Measurements from ENCODE around the gene GPR45. TPM values are rescaled to one million over a fixed set of nuclear protein-coding genes. Genes with fewer than 3 reads are reported as not detected.

The GPR45 gene
- polyA plus RNA-seq (ENCODE audit: low read depth in 6 of 6), result not detected

- DNase-seq (no peak), ATAC-seq (ENCODE audit: low read depth in 2 of 2) (no peak)
- H3K36me3 Mint-ChIP-seq, result no peaks in the 10 kb centered on the region
- peaks cover 11 to 25% (median 16%) of the 10 kb centered on the region in 3 donors for H3K4me1 Mint-ChIP-seq
- H3K4me3 Mint-ChIP-seq, result peak within 1 kb of the TSS in 1 of 8 donors; percentile 47
- H3K27ac Mint-ChIP-seq, result no peak within 1 kb of the TSS
- H3K9me3 Mint-ChIP-seq, result no peaks in the 10 kb centered on the region
- peaks cover 0 to 4% (median 0%) of the 10 kb centered on the region in 3 donors for H3K27me3 Mint-ChIP-seq
These were observed at the start of gene GPR45 for GRCh38 chr2:105241443-105241842. Gene GPR45, plus strand, starts transcription at chr2:105241743. Its CDS starts 116 bp downstream, at chr2:105241859.

GRCh38 chr2:105194022-105194675 is 47.4 kb upstream of the GPR45 start:
- no peaks in the 10 kb centered on the region for H3K4me1 Mint-ChIP-seq
- ATAC-seq (ENCODE audit: low read depth in 2 of 2) (no peak), DNase-seq (no peak)
- H3K27me3 Mint-ChIP-seq, result peaks cover 21 to 42% (median 24%) of the 10 kb centered on the region in 3 donors
- no peak overlapping the region for H3K27ac Mint-ChIP-seq
- peaks cover 14 to 15% of the 10 kb centered on the region in 2 donors for H3K36me3 Mint-ChIP-seq
- H3K4me3 Mint-ChIP-seq, result no peak overlapping the region
- peaks cover 6 to 41% (median 21%) of the 10 kb centered on the region in 7 donors for H3K9me3 Mint-ChIP-seq

- no peak for DNase-seq
- no peak overlapping the region for H3K27ac Mint-ChIP-seq
- H3K36me3 Mint-ChIP-seq, result peaks cover 6 to 8% of the 10 kb centered on the region in 2 donors
- H3K4me1 Mint-ChIP-seq, result no peaks in the 10 kb centered on the region
- ATAC-seq (ENCODE audit: low read depth in 2 of 2), result no peak
- H3K4me3 Mint-ChIP-seq, result no peak overlapping the region
- peaks cover 26 to 36% (median 32%) of the 10 kb centered on the region in 3 donors for H3K27me3 Mint-ChIP-seq
- peaks cover 5 to 33% (median 16%) of the 10 kb centered on the region in 7 donors for H3K9me3 Mint-ChIP-seq
These were observed 44.9 kb upstream of the GPR45 start for GRCh38 chr2:105196651-105197050.

GRCh38 chr2:105215586-105216192 is 25.9 kb upstream of the GPR45 start:
- Mint-ChIP-seq H3K4me3 (no peak overlapping the region), H3K36me3 (no peaks in the 10 kb centered on the region), H3K4me1 (no peaks in the 10 kb centered on the region), H3K9me3 (peaks cover 0 to 2% (median 0%) of the 10 kb centered on the region in 7 donors), H3K27me3 (peaks cover 0 to 9% (median 7%) of the 10 kb centered on the region in 3 donors), H3K27ac (no peak overlapping the region)
- no peak for ATAC-seq (ENCODE audit: low read depth in 2 of 2)
- no peak for DNase-seq

GRCh38 chr2:105220604-105221003 is 20.9 kb upstream of the GPR45 start:
- ATAC-seq (ENCODE audit: low read depth in 2 of 2) (no peak), DNase-seq (no peak)
- no peaks in the 10 kb centered on the region for H3K4me1 Mint-ChIP-seq
- H3K27me3 Mint-ChIP-seq, result peaks cover 15 to 34% (median 29%) of the 10 kb centered on the region in 3 donors
- no peaks in the 10 kb centered on the region for H3K36me3 Mint-ChIP-seq
- H3K4me3 Mint-ChIP-seq, result no peak overlapping the region
- H3K27ac Mint-ChIP-seq, result no peak overlapping the region
- H3K9me3 Mint-ChIP-seq, result peaks cover 0 to 3% (median 0%) of the 10 kb centered on the region in 7 donors

- ATAC-seq (ENCODE audit: low read depth in 2 of 2) (no peak), DNase-seq (no peak)
- Mint-ChIP-seq H3K4me1 (no peaks in the 10 kb centered on the region), H3K9me3 (peaks cover 0 to 3% (median 0%) of the 10 kb centered on the region in 7 donors), H3K27ac (peak overlapping the region in 1 of 6 donors; percentile 33), H3K36me3 (no peaks in the 10 kb centered on the region), H3K27me3 (peaks cover 33 to 42% (median 41%) of the 10 kb centered on the region in 3 donors), H3K4me3 (no peak overlapping the region)
These were observed 17.1 kb upstream of the GPR45 start for GRCh38 chr2:105224444-105224843.

- no peak for ATAC-seq (ENCODE audit: low read depth in 2 of 2)
These were observed 10.3 kb upstream of the GPR45 start for GRCh38 chr2:105231232-105231619.

GRCh38 chr2:105235388-105236059 is 6.0 kb upstream of the GPR45 start:
- peak; percentile 70 to 76 for ATAC-seq (ENCODE audit: low read depth in 2 of 2)
- peak overlapping the region in 1 of 8 donors; percentile 26 for H3K4me3 Mint-ChIP-seq

More at GRCh38 chr2:105231232-105231619, 10.3 kb upstream of the GPR45 start:
- H3K27me3 Mint-ChIP-seq, result peaks cover 17 to 18% (median 17%) of the 10 kb centered on the region in 3 donors
- H3K4me1 Mint-ChIP-seq, result peaks cover 4 to 6% (median 6%) of the 10 kb centered on the region in 3 donors
- H3K9me3 Mint-ChIP-seq, result no peaks in the 10 kb centered on the region
- H3K27ac Mint-ChIP-seq, result no peak overlapping the region
- no peak for DNase-seq
- H3K4me3 Mint-ChIP-seq, result no peak overlapping the region
- no peaks in the 10 kb centered on the region for H3K36me3 Mint-ChIP-seq

GRCh38 chr2:105236060-105236424 is 5.5 kb upstream of the GPR45 start:
- H3K36me3 Mint-ChIP-seq, result no peaks in the 10 kb centered on the region
- ATAC-seq (ENCODE audit: low read depth in 2 of 2) (no peak), DNase-seq (no peak)
- peak overlapping the region in 1 of 8 donors; percentile 26 for H3K4me3 Mint-ChIP-seq
- H3K9me3 Mint-ChIP-seq, result no peaks in the 10 kb centered on the region
- no peak overlapping the region for H3K27ac Mint-ChIP-seq
- H3K4me1 Mint-ChIP-seq, result peaks cover 16 to 30% (median 18%) of the 10 kb centered on the region in 3 donors
- H3K27me3 Mint-ChIP-seq, result no peaks in the 10 kb centered on the region

More at GRCh38 chr2:105235388-105236059, 6.0 kb upstream of the GPR45 start:
- no peaks in the 10 kb centered on the region for H3K9me3 Mint-ChIP-seq
- no peaks in the 10 kb centered on the region for H3K27me3 Mint-ChIP-seq
- H3K4me1 Mint-ChIP-seq, result peaks cover 16 to 30% (median 18%) of the 10 kb centered on the region in 3 donors
- H3K36me3 Mint-ChIP-seq, result no peaks in the 10 kb centered on the region
- H3K27ac Mint-ChIP-seq, result peak overlapping the region in 1 of 6 donors; percentile 48
- peak; percentile 67 for DNase-seq

- DNase-seq (peak; percentile 16), ATAC-seq (ENCODE audit: low read depth in 2 of 2) (peak; percentile 57 to 58)
- H3K4me3 Mint-ChIP-seq, result peak overlapping the region in 6 of 8 donors; percentile 17 to 74 (median 60)
- peaks cover 16 to 30% (median 18%) of the 10 kb centered on the region in 3 donors for H3K4me1 Mint-ChIP-seq
- H3K27me3 Mint-ChIP-seq, result no peaks in the 10 kb centered on the region
- peak overlapping the region in 2 of 6 donors; percentile 2 to 23 for H3K27ac Mint-ChIP-seq
- H3K36me3 Mint-ChIP-seq, result no peaks in the 10 kb centered on the region
- no peaks in the 10 kb centered on the region for H3K9me3 Mint-ChIP-seq
These were observed 4.3 kb upstream of the GPR45 start for GRCh38 chr2:105237045-105237765.

GRCh38 chr2:105238664-105239240 is 2.8 kb upstream of the GPR45 start:
- Mint-ChIP-seq H3K4me1 (peaks cover 16 to 30% (median 18%) of the 10 kb centered on the region in 3 donors), H3K36me3 (no peaks in the 10 kb centered on the region), H3K27ac (peak overlapping the region in 1 of 6 donors; percentile 58), H3K27me3 (no peaks in the 10 kb centered on the region), H3K4me3 (peak overlapping the region in 1 of 8 donors; percentile 15), H3K9me3 (no peaks in the 10 kb centered on the region)
- ATAC-seq (ENCODE audit: low read depth in 2 of 2) (no peak), DNase-seq (no peak)

- Mint-ChIP-seq H3K4me3 (no peak overlapping the region), H3K27ac (no peak overlapping the region), H3K4me1 (peaks cover 16 to 30% (median 18%) of the 10 kb centered on the region in 3 donors)
These were observed 1.6 kb upstream of the GPR45 start for GRCh38 chr2:105239924-105240323.

More at GRCh38 chr2:105239924-105240323, 1.6 kb upstream of the GPR45 start:
- H3K9me3 Mint-ChIP-seq, result no peaks in the 10 kb centered on the region
- DNase-seq, result no peak
- no peak for ATAC-seq (ENCODE audit: low read depth in 2 of 2)
- H3K36me3 Mint-ChIP-seq, result no peaks in the 10 kb centered on the region
- H3K27me3 Mint-ChIP-seq, result peaks cover 0 to 4% (median 0%) of the 10 kb centered on the region in 3 donors
